H7 (cell line): Measurements from ENCODE around the gene PRKAG2. TPM values are rescaled to one million over a fixed set of nuclear protein-coding genes. Genes with fewer than 3 reads are reported as not detected.

Experiments used
- DNase-seq: peaks from one replicate; pipeline ENCODE4 v3.0.0; 2012
- H3K27me3 ChIP-seq: 2 replicates; pipeline ENCODE4 v1.6.0; 2011; ENCODE audit warnings: mild to moderate bottlenecking, low read length; ENCODE audit not compliant: control insufficient read depth, insufficient read depth
- H3K36me3 ChIP-seq: replicated peaks from 2 replicates; pipeline ENCODE4 v1.5.1; 2011; ENCODE audit warnings: low read length; ENCODE audit not compliant: control insufficient read depth, insufficient read depth
- H3K4me3 ChIP-seq: 2 replicates; pipeline ENCODE4 v1.5.1; 2011; ENCODE audit warnings: low read depth, mild to moderate bottlenecking, control low read depth, low read length, moderate library complexity; ENCODE audit not compliant: insufficient read depth
- total RNA-seq: library from RNA; depleted of rRNA; stranded (reverse); fragments of >200 nt; shearing (Covaris generic); gene quantifications from 2 replicates; pipeline ENCODE4 v1.2.3, GENCODE V29; 2014

The PRKAG2 gene
- total RNA-seq, 1 experiment from 2014 or later: 6.0 TPM

DNA sequence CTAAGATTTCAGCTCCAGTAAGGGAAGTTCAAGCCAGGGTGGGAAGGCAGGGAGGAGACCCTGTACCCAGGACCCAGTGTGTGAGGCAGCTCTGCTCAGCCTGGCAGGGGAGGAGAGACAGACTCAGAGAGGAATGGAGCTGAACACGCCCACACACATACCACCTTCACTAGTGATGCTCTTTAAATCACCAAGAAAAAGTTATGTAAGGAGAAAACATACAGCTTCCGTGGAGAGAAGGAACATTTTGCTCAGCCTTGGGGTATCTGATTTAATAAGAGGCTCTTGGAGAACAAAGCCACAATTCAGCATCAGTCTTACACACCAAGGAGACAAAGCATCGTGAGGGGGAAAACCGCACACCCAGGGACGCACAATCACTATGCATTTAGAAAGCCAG, 62.9 kb downstream of the PRKAG2 start:
- DNase-seq: no peak
- H3K27me3 ChIP-seq: peaks cover 3% of the 10 kb centered on the region; the same call in 1 of the 2 replicates
- no peak overlapping the region for H3K4me3 ChIP-seq
- no peaks in the 10 kb centered on the region for H3K36me3 ChIP-seq

- H3K27me3 ChIP-seq: peaks cover 3% of the 10 kb centered on the region; the same call in 1 of the 2 replicates
- no peak for DNase-seq
- no peaks in the 10 kb centered on the region for H3K36me3 ChIP-seq
- H3K4me3 ChIP-seq: no peak overlapping the region
Measured at GRCh38 chr7:151813445-151813844, 63.5 kb downstream of the PRKAG2 start.

- H3K27me3 ChIP-seq: peaks cover 3% of the 10 kb centered on the region; the same call in 1 of the 2 replicates
- DNase-seq: no peak
- no peak overlapping the region for H3K4me3 ChIP-seq
- no peaks in the 10 kb centered on the region for H3K36me3 ChIP-seq
Measured at GRCh38 chr7:151812967-151813366, 63.9 kb downstream of the PRKAG2 start.

DNA sequence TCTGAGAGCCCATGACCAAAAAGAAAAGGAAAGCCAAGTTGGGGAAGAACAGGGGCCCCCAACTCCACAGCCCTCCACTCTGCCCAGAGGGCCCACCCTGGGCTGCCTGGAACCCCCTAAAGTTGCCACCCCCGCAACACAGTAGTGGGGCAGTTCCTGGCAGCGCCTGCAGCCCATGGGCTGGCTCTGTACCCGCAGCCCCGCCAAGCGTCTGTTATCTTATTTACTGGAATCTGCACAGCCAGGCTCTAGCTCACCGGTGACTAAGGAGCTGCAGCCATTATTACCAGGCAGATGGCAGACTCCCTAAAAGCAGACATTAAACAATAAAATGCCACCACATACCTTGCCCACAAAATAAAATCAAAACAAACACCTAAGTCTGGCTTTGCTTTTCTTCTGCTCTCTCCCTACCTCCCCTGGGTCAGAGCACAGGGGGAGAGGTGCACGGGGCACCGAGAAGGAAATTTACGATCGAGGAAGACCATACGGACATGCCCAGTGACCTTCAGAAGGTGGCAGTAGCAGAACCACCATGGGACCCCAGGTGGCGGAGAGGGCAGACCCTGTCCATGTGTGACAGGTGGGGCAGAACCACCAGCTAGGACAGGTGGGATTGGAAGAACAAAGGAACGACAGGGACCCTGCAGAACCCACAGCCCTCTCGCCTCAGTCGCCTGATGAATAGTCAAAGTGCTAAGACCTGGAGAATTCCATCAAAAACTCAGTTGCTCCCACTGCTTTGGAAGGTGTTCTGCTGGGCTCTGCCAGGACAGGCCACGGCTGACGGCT, 66.3 kb downstream of the PRKAG2 start:
- Histone ChIP-seq H3K27me3 (peaks cover 3% of the 10 kb centered on the region; the same call in 1 of the 2 replicates), H3K36me3 (no peaks in the 10 kb centered on the region), H3K4me3 (no peak overlapping the region)
- DNase-seq: no peak

GRCh38 chr7:151809864-151810170, 67.1 kb downstream of the PRKAG2 start:
- H3K27me3 ChIP-seq: peaks cover under 1% of the 10 kb centered on the region; the same call in 1 of the 2 replicates
- no peak for DNase-seq
- H3K4me3 ChIP-seq: no peak overlapping the region
- no peaks in the 10 kb centered on the region for H3K36me3 ChIP-seq

DNA sequence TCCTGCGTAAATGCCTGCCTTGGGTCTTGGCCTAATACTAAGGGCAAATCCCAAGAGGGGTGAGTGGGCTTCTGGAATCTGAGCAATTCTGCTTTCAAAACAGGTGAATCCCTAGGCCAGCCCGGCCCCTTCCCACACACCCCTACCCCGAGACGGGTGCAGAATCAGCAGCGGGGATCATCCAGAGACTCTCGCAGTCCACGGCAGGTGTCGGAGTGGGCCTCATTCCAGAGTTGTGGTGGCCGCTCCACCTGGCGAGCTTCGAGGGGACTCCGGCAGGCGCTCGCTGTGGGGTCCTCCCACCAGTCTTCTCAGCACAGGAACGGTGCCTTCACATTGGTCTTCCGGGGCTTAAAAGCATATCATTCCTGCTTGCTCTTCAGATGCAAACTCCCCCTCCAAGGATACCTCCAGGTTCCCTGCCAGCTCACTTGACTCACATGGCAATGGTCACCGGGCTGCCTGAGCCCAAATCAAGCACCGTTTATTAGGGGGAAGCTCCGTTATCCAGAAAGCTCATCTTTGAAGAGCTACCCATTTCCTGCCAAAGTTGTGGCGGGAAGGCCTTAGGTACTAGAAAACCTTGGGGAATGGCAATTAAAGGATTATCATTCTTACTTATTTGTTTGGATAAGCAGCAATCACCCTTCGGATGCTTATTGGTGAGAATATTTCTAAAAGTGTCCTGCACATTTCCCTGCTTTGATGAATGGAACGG, 67.6 kb downstream of the PRKAG2 start:
- Histone ChIP-seq H3K27me3 (no peaks in the 10 kb centered on the region; the same call in 1 of the 2 replicates), H3K4me3 (no peak overlapping the region), H3K36me3 (no peaks in the 10 kb centered on the region)
- no peak for DNase-seq

DNA sequence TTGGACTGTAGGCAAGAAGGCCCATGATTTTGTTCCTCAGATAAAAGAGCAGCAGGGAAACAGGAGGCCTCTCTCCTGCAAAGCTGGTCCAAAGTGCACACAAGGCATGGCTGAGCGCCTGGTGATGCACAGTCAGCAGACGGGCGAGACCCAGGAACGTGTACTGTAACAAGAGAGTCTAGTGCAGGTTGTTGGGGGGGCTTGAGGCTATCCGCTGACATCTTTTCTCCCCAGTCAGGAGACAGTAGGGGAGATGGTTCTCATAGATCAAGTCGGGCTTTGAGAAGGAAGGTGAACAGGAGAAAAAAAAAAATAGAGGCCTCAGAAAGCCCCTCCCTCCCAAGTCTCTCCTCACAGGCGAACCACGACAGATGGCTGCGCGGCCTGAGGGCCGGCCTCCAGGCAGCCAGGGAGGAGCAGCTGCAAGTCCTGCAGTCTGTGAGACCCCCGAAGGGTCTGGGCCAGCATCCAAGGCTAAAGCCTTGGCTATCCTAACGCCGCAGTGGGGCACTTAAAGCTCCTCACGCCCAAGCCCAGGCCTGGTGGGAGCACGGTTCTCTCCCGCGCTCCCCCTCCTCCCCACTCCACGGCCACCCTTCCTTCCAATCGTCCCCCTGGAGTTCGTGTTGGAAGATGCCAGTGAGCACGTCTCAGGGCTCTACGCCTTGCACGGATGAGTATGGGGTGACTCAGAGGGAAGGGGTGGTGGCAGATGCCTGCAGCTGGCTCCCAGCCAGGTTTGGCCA, 68.3 kb downstream of the PRKAG2 start:
- no peak overlapping the region for H3K4me3 ChIP-seq
- DNase-seq: no peak
- H3K27me3 ChIP-seq: no peaks in the 10 kb centered on the region
- H3K36me3 ChIP-seq: no peaks in the 10 kb centered on the region

GRCh38 chr7:151807846-151808245, 69.1 kb downstream of the PRKAG2 start:
- no peak for DNase-seq
- H3K36me3 ChIP-seq: no peaks in the 10 kb centered on the region
- no peak overlapping the region for H3K4me3 ChIP-seq
- H3K27me3 ChIP-seq: no peaks in the 10 kb centered on the region

DNA sequence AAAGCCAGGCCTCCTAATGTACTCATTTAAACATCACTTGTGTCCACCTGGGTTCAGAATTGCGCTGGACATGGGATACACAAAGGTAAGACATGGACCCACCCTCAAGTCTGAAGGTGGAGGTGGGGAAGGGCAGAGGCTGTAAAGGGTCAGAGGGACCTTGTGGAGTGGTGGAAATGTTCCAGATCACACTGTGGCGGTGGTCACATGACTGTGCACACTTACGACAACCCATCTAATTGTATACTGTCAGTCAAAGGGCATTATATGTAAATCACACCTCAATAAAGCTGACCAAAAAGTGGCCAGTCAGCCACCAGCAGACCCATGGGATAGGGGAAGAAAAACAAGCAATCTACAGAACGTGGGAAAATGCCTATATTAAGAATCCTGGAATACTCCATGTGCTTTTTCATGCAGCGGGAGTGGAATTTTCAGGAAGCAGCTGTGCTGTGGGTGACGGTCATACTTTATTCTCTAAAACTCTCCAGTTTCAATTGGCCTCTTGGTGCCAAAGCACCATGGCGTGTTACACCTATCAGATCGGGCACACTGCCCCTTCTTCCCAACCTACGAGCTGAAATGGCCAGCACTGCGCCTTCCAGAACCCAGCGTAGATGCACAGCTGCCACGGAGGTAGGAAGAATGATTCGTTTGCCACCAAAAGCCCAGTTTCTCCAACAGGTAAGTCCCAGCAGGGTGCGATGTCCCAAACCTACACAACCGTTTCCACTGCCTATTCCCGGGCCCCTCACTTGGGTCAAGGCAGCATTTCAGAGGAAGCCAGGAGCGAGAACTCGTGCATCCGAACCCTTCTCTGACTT, 69.8 kb downstream of the PRKAG2 start:
- Histone ChIP-seq H3K27me3 (no peaks in the 10 kb centered on the region), H3K4me3 (no peak overlapping the region), H3K36me3 (no peaks in the 10 kb centered on the region)
- DNase-seq: no peak

DNA sequence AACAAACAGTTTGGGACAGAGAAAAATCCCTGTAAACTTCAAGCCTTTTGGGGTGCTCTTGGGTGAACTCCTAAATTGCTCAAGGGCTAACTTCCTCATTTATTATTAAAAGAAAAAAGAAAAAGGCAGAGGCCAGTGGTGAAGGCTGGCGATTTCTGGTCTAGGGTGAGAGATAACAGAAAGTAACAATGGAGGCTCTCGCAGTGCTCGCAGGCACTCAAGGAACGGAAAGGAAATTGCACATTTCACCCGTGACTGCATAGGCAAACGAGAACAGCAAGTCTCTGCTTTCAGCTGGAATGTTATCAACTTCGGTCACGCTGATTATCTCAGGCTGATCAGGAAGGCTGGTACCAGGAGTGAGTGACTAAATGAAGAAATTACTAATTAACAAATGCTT, 70.7 kb downstream of the PRKAG2 start:
- DNase-seq: no peak
- Histone ChIP-seq H3K36me3 (no peaks in the 10 kb centered on the region), H3K27me3 (no peaks in the 10 kb centered on the region), H3K4me3 (no peak overlapping the region)

DNA sequence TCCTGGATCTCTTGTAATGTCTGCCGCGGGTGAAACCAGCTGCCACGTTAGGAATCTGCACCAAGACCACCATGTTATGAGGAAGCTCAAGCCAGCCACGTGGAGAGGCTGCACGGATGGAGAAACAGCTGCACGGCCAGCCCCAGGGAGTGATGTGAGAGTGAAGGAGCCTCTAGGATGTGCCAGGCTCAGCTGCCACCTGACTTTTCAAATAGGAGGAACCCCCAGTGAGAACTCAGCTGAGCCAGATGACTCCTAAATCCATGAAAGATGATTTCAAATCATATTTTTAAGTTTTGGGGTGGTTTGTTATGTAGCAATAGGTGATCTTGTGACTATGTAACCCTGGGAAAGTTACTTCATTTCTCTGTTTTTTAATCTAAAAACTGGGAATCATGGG, 71.7 kb downstream of the PRKAG2 start:
- Histone ChIP-seq H3K27me3 (no peaks in the 10 kb centered on the region), H3K36me3 (no peaks in the 10 kb centered on the region), H3K4me3 (no peak overlapping the region)
- no peak for DNase-seq

- no peak for DNase-seq
- Histone ChIP-seq H3K4me3 (no peak overlapping the region), H3K36me3 (no peaks in the 10 kb centered on the region), H3K27me3 (no peaks in the 10 kb centered on the region)
Measured at GRCh38 chr7:151804756-151805155, 72.2 kb downstream of the PRKAG2 start.

DNA sequence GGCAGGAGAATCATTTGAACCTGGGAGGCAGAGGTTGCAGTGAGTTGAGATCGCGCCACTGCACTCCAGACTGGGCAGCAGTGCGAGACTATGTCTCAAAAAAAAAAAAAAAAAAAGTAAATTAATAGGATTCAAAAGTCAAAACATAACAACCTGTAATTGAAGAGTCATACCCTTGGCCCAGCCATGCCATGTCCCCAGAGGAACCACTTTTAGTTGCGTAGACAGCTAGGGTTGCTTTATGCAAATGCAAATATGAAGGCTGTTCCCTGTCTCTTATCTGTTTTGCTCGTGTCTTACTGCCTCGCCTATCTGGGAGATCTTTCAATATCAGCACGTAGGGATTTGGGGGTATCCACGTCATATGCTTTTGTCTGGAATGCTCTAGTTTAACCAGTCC, 73.1 kb downstream of the PRKAG2 start:
- no peak for DNase-seq
- H3K36me3 ChIP-seq: no peaks in the 10 kb centered on the region
- no peaks in the 10 kb centered on the region for H3K27me3 ChIP-seq
- no peak overlapping the region for H3K4me3 ChIP-seq

DNA sequence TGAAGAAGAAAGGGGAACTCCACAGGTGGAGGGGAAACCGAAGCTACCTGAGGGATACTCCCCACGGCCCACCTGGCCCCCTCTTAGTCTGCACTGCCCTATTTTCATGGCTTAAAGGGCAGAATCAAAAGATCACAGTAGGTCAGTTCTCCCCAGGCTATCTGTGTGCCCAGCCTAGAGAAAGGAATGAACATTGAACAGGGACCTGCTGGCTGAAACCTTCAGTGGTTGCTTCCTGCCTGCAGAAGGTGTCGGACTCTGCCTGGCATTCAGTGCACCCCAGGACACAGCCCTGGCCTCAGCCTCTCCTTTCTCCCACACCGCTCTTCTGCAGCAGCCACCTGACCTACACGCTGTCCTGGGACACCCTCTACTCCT, 74.5 kb downstream of the PRKAG2 start:
- H3K27me3 ChIP-seq: no peaks in the 10 kb centered on the region

More for the DNA sequence above, 74.5 kb downstream of the PRKAG2 start:
- Histone ChIP-seq H3K36me3 (no peaks in the 10 kb centered on the region), H3K4me3 (no peak overlapping the region)
- DNase-seq: no peak
